ENCODE measurements around the gene WNK1. TPM values are rescaled to one million over a fixed set of nuclear protein-coding genes. Genes with fewer than 3 reads are reported as not detected.
"Not testable (repeated sequence)": the region's sequence is repeated elsewhere in the genome, so short reads cannot be mapped to it uniquely, and the experiment has no call there.

The WNK1 gene
- total and polyA plus RNA-seq, 12 donors = 43.5 to 408 (median 304) TPM

DNA sequence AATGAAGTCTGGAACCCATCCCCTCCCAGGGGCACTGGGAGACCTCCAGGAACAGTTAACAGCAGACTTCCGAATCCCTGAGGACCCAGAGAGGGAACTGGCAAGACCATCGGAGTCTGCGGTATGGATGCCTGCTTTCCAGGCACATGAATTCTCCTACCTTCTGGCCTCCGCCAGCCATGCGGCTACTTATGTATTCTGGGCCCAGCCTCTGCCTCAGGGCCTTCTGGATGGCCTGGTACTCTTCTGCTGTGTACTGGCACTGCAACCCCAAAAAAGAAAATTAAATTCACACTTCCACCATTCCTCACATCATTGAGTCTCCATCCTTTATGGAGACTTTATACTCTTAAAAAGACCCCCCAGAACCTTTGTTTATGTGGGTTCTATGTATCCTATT lies 178.7 kb downstream of the WNK1 start:
- Histone ChIP-seq H3K27me3 (no peaks in the 10 kb centered on the region), H3K27ac (no peak overlapping the region), H3K9me3 (no peaks in the 10 kb centered on the region), H3K36me3 (peaks cover 0 to 76% (median 52%) of the 10 kb centered on the region in 9 donors), H3K4me1 (peaks cover 0 to 3% (median 0%) of the 10 kb centered on the region in 9 donors), H3K4me3 (no peak overlapping the region)
- TF ChIP-seq, protein P1, sequence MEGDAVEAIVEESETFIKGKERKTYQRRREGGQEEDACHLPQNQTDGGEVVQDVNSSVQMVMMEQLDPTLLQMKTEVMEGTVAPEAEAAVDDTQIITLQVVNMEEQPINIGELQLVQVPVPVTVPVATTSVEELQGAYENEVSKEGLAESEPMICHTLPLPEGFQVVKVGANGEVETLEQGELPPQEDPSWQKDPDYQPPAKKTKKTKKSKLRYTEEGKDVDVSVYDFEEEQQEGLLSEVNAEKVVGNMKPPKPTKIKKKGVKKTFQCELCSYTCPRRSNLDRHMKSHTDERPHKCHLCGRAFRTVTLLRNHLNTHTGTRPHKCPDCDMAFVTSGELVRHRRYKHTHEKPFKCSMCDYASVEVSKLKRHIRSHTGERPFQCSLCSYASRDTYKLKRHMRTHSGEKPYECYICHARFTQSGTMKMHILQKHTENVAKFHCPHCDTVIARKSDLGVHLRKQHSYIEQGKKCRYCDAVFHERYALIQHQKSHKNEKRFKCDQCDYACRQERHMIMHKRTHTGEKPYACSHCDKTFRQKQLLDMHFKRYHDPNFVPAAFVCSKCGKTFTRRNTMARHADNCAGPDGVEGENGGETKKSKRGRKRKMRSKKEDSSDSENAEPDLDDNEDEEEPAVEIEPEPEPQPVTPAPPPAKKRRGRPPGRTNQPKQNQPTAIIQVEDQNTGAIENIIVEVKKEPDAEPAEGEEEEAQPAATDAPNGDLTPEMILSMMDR (IDR thresholded peaks at IDR 0.05) = no peak
- 94% methylated on average over 5 of the region's 5 CpGs for WGBS, 2 donors
- DNase-seq (no peak), ATAC-seq (no peak)
- intact Hi-C loops (cut with DNase I) = loop anchor here in 1 of 10 donors (10.0 kb wide), 1 partner anchor 46 kb away; no protein-coding TSS in a partner anchor

DNA sequence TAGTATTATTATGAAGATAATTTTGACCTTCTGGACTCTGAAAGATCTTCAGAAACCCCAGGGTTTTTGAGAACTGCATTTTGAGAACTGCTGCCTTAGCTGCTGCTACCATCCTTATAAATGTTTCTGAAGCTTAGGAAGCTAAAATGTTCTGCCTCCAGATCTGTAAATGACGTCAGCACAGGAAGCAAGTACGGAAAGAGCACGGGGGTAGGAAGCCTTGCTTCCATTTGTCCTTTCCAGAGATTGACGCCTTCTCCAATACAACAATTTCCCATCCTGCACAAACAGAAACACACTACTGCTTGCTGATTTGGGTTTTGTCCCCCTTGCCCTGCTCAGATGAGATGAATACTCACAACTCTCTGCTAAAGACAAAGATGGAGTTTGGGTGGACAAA lies 179.2 kb downstream of the WNK1 start:
- 69% methylated on average over 4 of the region's 4 CpGs for WGBS, 2 donors
- ATAC-seq (no peak), DNase-seq (no peak)
- TF ChIP-seq, protein P1 (IDR thresholded peaks at IDR 0.05) = no peak
- intact Hi-C loops (cut with DNase I) = loop anchor here in 1 of 10 donors (10.0 kb wide), 1 partner anchor 47 kb away; no protein-coding TSS in a partner anchor
- peaks cover 0 to 76% (median 50%) of the 10 kb centered on the region in 9 donors for H3K36me3 ChIP-seq
- peaks cover 0 to 3% (median 0%) of the 10 kb centered on the region in 9 donors for H3K4me1 ChIP-seq
- no peaks in the 10 kb centered on the region for H3K9me3 ChIP-seq
- no peaks in the 10 kb centered on the region for H3K27me3 ChIP-seq
- no peak overlapping the region for H3K27ac ChIP-seq
- no peak overlapping the region for H3K4me3 ChIP-seq

DNA sequence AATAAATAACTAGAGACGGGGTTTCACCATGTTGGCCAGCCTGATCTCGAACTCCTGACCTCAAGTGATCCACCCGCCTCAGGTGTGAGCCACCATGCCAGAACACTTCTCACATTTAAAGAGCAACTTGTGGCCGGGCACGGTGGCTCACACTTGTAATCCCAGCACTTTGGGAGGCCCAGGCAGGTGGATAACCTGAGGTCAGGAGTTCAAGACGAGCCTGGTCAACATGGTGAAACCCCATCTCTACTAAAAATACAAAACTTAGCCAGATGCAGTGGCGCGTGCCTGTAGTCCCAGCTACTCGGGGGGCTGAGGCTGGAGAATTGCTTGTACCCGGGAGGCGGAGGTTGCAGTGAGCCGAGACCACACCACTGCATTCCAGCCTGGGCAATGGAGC lies 183.5 kb downstream of the WNK1 start:
- H3K9me3 ChIP-seq, H3K4me3 ChIP-seq, H3K4me1 ChIP-seq, ATAC-seq, H3K27ac ChIP-seq, DNase-seq, H3K27me3 ChIP-seq: not testable (repeated sequence)
- intact Hi-C loops (cut with DNase I) = loop anchor here in 1 of 10 donors (10.0 kb wide), 1 partner anchor 51 kb away; no protein-coding TSS in a partner anchor
- peaks cover 0 to 63% (median 25%) of the 10 kb centered on the region in 9 donors for H3K36me3 ChIP-seq
- WGBS, 2 donors = 92 to 95% methylated on average over 12 of the region's 12 CpGs

DNA sequence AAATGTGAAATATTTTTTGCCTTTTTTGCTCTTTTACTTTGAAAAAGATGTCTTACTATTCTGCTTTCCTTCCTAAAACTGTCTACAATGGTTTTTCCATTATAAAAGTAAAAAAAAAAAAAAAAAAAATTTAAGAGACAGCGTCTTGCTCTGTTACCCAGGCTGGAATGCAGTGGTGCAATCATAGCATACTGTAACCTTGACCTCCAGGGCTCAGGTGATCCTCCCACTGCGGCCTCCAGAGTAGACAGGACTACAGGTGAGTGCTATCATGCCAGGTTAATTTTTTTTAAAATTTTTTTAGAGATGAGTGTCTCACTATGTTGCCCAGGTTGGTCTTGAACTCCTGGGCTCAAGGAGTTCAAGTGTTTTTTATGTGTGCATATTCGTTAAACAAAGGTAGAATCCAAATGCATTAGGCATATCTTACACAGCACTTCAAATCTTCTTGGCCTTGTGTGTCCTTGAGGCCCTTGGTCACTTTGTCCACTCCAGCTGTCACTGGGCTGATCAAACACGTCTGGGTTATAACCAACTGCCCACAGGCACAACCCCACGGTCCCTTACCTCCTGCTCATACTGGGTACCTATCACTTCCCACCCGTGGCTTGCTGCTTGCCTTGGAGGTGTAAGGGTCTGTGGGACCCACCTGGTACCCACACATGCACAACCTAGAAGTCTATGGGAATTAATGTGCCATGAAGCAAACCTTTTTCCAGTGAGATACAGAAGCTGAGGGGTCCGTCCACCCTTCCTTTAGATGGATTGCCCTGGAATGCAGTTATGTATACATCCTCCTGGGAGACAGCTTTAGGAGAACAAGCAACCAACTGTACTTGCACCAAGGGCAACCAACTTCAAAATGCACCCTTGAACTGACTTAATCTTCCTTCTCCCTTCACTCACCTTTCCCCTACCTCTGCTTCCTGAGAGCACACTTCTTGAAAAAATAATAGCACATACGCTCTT lies 184.3 kb downstream of the WNK1 start:
- H3K27me3 ChIP-seq = no peaks in the 10 kb centered on the region
- H3K27ac ChIP-seq = no peak overlapping the region
- intact Hi-C loops (cut with DNase I) = loop anchor here in 1 of 10 donors (10.0 kb wide), 1 partner anchor 52 kb away; no protein-coding TSS in a partner anchor
- peaks cover 0 to under 1% (median 0%) of the 10 kb centered on the region in 9 donors for H3K4me1 ChIP-seq
- peaks cover 0 to 63% (median 17%) of the 10 kb centered on the region in 9 donors for H3K36me3 ChIP-seq
- ATAC-seq (peak in 1 of 8 donors; percentile 37), DNase-seq (no peak)
- TF ChIP-seq, protein P1 (IDR thresholded peaks at IDR 0.05) = no peak
- WGBS, 2 donors = 85% methylated on average over 8 of the region's 8 CpGs
- no peaks in the 10 kb centered on the region for H3K9me3 ChIP-seq
- no peak overlapping the region for H3K4me3 ChIP-seq
